Regular cardiac myocyte (primary cell): Measurements from ENCODE around the gene NEIL3. TPM values are rescaled to one million over a fixed set of nuclear protein-coding genes. Genes with fewer than 3 reads are reported as not detected.

ENCODE experiments used
- total RNA-seq: library from RNA; depleted of rRNA; stranded (reverse); fragments of >200 nt; gene quantifications from 2 replicates; pipeline ENCODE4 v1.2.3, GENCODE V29; 2014

Gene NEIL3
- total RNA-seq, result 2.0 and 15.0 TPM in 2 replicates

GRCh38 chr4:177309522-177310371 lies at the start of gene NEIL3:
Gene NEIL3, plus strand, starts transcription at chr4:177309874. Its CDS starts 80 bp downstream, at chr4:177309954.

Other genes with a start within 250 kb of the NEIL3 start
- 10.4 and 28.2 TPM in 2 replicates for gene AGA, start 132.6 kb downstream of the NEIL3 start, total RNA-seq